Measurements from ENCODE around the gene TRNT1.

- TF ChIP-seq EZH2 (IDR thresholded peaks at IDR 0.05; ENCODE audit: insufficient read depth, poor library complexity, severe bottlenecking) (no peak), EZH2phosphoT487 (IDR thresholded peaks at IDR 0.05; ENCODE audit: insufficient read depth, low read depth) (no peak)
These were observed 34.1 kb downstream of the TRNT1 start for GRCh38 chr3:3160826-3161225.

Data from GM23248 (cell line).